GM19467 (cell line): ENCODE results near the gene DISP3.

ENCODE experiments used
- ATAC-seq: cut with Tn5 transposase; IDR thresholded peaks from one replicate; pipeline ENCODE4 v1.9.1; 2021; ENCODE audit warnings: mild to moderate bottlenecking, moderate library complexity; ENCODE audit not compliant: unreplicated experiment

DISP3 gene

GRCh38 chr1:11483581-11484320, 4.8 kb downstream of the DISP3 start:
- ATAC-seq = no peak

DNA sequence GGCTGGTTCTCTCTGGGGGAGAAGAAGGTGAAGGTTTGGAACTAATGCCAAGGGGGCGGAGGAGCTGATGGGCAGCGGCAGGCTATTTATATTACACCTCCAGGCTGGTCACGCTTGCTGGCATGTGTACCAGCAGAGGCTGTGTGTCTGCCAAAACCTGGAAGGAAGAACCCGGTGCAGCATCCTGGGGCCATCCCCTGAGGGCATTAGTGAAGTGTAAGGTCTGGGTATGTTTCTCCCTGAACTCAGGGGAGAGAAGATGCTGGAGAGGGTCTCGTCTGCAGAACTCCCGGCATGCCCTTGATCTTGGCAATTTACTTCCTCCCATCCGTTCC, 5.3 kb downstream of the DISP3 start:
- ATAC-seq = no peak

DNA sequence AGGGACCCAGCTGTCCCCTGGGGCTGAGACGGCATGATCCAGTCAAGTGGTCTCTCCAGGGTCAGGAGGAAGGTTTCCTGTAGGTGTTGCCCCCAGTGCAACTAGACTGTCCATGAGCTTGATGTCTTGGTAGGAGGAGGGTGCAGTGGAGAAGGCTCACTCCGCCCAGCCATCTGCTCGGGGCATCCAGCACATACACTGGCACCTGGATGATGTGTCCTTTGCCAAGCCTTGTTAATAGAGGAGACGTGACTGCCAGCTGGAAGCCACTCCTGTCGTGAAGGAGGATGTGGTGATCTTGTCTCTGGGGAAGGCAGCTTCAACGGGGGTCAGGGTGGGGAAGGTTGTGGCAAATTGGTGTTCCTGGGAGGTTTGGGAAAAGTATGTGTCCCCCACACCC, 6.2 kb downstream of the DISP3 start:
- ATAC-seq = no peak

DNA sequence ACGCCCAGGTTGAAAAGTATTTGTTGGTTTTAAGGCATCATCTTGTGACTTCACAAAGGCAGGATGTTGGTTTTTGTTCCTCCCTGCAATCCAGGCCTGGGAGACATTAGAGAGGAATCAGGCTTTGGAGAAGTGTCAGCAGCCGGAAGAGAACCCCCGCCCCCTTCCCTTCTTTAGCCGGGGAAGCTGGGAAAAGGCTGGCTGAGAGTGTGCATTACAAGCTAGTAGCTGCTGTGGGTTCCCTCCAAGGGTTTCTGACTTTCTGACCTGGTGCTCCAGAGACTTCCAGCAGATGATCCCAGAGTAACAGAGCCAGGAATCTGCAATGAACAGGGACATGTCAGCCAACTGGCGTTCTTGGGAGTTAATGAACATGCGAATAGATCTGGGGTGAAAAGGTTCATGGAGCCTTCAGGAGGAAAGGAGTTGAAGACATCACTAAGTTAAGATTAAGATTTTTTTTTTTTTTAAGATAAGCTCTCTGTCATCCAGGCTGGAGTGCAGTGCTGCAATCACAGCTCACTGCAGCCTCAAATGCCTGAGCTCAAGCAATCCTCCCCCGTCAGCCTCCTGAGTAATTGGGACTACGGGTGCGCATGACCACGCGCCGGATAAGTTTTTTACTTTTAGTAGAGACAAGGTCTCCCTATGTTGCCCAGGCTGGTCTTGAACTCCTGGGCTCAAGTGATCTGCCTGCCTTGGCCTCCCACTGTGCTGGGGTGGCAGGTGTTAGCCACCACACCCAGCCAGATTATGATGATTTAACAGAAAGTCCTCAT, 7.5 kb downstream of the DISP3 start:
- no peak for ATAC-seq

DNA sequence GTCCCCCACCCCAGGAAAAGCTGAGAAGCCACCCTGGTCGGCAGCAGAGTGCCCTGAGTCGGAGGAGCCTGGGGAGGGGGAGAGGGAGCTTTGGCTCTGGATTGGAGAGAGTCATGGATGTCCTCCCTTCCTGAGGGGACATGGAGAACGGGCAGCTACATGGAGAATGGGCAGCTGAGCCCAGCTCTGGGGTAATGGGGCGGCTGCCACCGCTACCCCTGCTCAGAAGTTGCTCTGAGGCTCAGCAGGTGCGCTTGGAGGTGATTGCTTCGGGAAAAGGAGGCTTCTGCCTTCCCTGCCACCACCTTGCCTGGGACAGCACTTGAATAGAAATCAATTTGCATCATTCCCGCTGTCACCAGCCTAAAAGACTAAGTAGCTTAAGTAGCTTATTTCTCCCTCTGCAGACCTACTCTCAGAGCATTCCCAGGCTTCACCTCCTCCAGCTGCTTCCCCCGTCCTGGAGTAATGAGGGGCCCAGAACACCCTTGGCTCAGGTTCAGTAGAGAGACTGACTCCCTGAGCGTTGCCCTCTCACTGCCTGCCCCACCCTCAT, 8.3 kb downstream of the DISP3 start:
- ATAC-seq = no peak

DNA sequence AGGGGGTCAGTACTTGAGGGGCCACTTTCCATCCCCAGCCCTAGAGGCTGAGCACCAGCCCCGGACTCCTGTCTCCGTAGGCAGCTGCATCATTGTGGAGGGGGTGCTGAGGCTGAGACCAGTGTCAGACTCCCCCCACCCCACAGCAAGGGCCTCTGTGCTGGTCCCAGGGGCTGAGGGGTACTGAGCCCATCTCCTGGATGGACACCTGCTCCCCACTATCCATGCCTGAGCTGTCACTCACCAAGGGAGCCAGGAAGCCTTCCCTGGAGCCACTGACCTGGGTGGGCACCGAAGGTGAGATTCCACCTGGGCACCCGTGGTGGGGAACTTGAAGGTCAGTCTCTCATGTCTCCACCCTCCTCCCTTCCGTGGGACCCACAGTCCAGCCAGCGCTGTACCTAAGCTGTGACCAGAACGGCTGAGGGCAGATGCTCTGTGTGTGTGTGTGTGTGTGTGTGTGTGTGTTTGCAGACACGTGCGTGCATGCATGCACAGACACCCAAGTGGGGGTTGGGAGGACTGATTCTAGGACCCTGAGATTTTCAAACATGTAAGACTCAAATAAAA, 9.3 kb downstream of the DISP3 start:
- no peak for ATAC-seq

- no peak for ATAC-seq
Observed at GRCh38 chr1:11488966-11489625, 10.1 kb downstream of the DISP3 start.

- ATAC-seq = no peak
Observed at GRCh38 chr1:11492235-11492634, 13.3 kb downstream of the DISP3 start.

- no peak for ATAC-seq
Observed at GRCh38 chr1:11493972-11494655, 15.2 kb downstream of the DISP3 start.

- no peak for ATAC-seq
Observed at GRCh38 chr1:11494771-11495170, 15.8 kb downstream of the DISP3 start.

DNA sequence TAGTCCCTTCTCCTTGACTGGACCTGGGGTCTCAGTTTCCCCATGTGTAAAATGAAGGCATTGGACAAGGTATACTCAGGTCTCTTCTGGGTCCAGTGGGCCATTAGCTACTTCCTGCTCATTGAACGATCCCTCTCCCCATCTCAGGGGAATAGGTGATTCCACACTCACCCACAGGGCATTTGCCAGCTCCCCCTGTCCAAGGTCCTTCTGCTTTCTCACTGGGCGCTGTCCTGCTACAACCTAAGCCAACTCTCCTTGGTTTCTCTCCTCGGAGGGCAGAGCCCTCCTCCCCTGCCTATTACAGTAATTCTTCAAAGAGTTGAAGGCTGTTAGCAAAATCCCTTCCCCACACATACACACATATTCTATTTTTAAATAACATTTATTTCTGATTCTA, 16.6 kb downstream of the DISP3 start:
- ATAC-seq = no peak

GRCh38 chr1:11496551-11497080, 17.7 kb downstream of the DISP3 start:
- ATAC-seq = no peak

DNA sequence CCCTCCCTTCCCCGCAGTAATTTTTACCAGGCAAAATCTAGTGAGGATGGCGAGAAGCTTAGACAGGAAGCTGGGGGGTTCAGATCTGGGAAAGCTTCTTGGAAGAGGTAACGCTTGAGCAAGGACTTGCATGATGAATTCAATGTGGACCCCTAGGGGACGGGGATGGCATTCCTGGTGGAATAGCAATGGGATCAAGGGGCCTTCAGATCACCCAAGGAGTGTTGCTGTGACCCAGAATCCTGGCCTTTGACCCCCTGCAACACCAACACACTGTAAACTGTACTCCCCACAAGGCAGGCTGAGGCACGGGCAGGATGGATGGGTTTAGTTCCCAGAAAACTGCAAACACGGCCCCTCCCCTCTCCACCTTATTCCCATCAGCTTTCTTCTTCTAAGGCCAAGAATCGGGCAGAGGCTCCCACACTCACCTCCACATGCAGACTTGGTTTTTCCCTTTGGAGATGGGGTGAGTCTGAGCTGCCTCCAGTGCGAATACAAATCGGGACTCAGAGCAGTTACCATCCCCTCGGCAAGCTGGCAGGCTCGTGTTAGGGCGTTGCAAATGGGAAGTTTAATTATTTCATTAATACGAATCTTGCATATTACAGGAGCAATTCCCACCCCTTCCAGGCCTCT, 20.1 kb downstream of the DISP3 start:
- no peak for ATAC-seq

DNA sequence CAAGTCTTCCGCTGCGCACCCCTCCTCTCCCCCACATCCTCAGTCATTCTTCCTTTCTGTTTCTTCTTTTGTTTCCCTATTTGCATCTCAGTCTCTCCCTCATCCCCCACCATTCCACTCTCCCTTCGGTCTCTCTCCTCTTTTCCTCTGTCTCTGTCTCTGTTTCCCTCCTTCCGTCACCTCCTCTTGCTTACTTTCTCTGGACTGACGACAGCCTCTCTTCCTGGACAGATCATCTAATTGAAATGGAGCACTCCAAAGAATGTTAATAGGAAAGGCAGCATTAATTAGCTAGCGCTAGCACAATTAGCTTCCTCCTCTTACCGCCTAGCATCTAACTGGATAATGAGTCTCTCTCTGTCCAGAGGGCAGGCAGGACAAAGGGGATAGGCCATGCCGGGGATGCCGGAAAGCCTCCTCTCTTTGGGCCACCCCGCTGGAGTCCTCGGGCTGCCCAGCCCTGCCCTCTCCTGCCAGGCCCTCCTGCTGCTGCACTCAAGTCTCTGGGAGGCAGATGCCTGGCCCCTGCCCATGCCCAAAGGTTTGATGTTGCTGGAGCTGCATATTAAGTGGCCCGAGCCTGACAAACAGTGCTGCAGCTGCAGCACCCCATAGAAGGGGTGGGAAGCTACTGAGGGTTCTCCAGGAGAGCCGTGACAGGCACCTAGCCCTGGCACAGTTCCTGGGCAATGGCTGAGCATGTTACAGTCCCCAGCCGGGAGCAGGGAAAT, 20.8 kb downstream of the DISP3 start:
- ATAC-seq = no peak

- ATAC-seq = no peak
Observed at GRCh38 chr1:11500881-11501280, 21.9 kb downstream of the DISP3 start.

- ATAC-seq = no peak
Observed at GRCh38 chr1:11501491-11501897, 22.5 kb downstream of the DISP3 start.

DNA sequence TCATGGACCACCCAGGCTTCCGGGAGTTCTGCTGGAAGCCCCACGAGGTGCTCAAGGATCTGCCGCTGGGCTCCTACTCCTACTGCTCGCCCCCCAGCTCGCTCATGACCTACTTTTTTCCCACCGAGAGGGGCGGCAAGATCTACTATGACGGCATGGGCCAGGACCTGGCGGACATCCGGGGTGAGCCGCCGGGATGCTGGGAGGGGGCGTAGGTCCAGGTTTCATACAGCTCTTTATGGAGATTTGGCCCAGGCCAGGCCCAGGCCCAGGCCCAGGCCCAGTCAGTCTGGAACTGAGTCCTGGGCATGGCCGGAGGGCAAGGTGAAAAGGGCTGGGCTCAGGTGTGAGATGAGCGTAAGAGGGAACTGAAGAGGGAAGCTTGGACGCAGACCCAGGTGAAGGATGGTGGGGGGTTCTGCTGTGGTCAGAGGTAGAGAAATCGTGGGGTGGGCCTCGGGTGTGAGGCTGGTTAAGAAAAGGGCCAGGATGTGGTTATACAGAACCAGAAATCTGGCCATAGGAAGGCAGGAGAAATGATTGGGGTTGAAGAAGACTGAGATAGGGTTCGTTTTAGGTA, 23.0 kb downstream of the DISP3 start:
- no peak for ATAC-seq

- no peak for ATAC-seq
Observed at GRCh38 chr1:11502516-11502915, 23.6 kb downstream of the DISP3 start.

GRCh38 chr1:11504599-11504998, 25.6 kb downstream of the DISP3 start:
- ATAC-seq = no peak
